Ureter (tissue), 1 donor: ENCODE results near the gene WNT3A. TPM values are rescaled to one million over a fixed set of nuclear protein-coding genes. Genes with fewer than 3 reads are reported as not detected.

Experiments
- total RNA-seq: library from RNA; stranded (reverse); gene quantifications from one replicate; pipeline ENCODE4 v1.2.4, GENCODE V29; 2023
- donor health status: DM: yes; HTN: yes; CAD: no.

WNT3A gene
- total RNA-seq, 1 donor from 2014 or later, result 0.21 TPM

Other genes starting within 250 kb of the WNT3A start
- gene PRSS38, start 191.3 kb upstream of the WNT3A start, total RNA-seq, result not detected
- 2.7 TPM for gene WNT9A, start 59.1 kb upstream of the WNT3A start, total RNA-seq
- 361 TPM for gene ARF1, start 75.7 kb downstream of the WNT3A start, total RNA-seq
- gene C1orf35, start 96.3 kb downstream of the WNT3A start, total RNA-seq, result 16.5 TPM
- gene MRPL55, start 102.3 kb downstream of the WNT3A start, total RNA-seq, result 43.7 TPM
- gene GUK1, start 133.3 kb downstream of the WNT3A start, total RNA-seq, result 182 TPM
- gene GJC2, start 142.9 kb downstream of the WNT3A start, total RNA-seq, result 3.9 TPM
- gene IBA57, start 158.8 kb downstream of the WNT3A start, total RNA-seq, result 11.5 TPM
- gene OBSCN, start 201.0 kb downstream of the WNT3A start, total RNA-seq, result 42.2 TPM